Measurements from ENCODE around the gene NFATC2IP.
"Not testable (repeated sequence)": the region's sequence is repeated elsewhere in the genome, so short reads cannot be mapped to it uniquely, and the experiment has no call there.

The NFATC2IP gene

GRCh38 chr16:29000019-29000418 is 49.3 kb downstream of the NFATC2IP start:
- no peak for DNase-seq

DNA sequence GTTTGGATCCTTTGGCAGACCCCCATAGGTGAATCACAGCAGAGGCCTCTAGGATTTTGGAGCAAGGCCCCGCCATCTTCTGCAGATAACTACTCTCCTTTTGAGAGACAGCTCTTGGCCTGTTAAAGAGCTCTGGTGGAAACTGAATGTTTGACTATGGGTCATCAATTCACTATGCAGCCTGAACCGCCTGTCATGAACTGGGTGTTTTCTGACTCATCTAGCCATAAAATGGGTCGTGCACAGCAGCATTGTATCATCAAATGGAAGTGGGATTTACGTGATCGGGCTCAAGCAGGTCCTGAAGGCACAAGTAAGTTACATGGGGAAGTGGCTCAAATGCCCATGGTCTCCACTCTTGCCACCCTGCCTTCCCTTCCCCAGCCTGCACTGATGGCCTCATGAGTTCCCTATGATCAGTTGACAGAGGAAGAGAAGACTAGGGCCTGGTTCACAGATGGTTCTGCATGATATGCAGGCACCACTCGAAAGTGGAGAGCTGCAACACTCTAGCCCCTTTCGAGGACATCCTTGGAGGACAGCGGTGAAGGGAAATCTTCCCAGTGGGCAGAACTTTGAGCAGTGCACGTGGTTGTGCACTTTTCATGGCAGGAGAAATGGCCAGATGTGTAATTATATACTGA is 53.9 kb downstream of the NFATC2IP start:
- DNase-seq: not testable (repeated sequence)

- peak; percentile 26 for DNase-seq
Observed at GRCh38 chr16:29007730-29008593, 57.2 kb downstream of the NFATC2IP start.

- no peak for DNase-seq
Observed at GRCh38 chr16:29009050-29009837, 58.5 kb downstream of the NFATC2IP start.

GRCh38 chr16:29009838-29010166 is 59.1 kb downstream of the NFATC2IP start:
- DNase-seq: no peak

- no peak for DNase-seq
Observed at GRCh38 chr16:29011112-29011511, 60.4 kb downstream of the NFATC2IP start.

GRCh38 chr16:29011851-29012250 is 61.1 kb downstream of the NFATC2IP start:
- DNase-seq: no peak

- DNase-seq: no peak
Observed at GRCh38 chr16:29012913-29013553, 62.3 kb downstream of the NFATC2IP start.

DNA sequence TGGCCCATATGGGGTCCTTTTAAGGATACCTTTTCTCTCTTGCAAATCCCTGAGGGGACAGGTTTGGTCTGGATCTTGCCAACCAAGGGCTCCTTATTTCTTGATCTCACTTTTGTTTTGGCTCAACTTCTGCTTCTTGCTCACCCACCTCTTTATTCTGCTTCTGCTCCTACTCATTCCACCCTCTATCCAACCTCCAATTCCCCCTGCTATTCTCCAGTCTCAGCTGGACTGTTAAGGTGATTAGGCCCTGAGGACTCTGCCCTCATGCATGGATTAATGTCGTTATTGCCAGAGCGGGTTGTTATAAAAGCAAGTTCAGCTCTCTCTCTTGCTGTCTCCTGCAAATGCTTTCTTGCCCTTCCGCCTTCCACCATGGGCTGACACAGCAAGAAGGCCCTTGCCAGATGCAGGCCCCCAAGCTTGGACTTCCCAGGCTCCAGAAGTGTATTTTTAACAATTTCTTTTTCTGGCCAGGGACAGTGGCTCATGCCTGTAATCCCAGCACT is 63.9 kb downstream of the NFATC2IP start:
- no peak for DNase-seq
